ENCODE data around the gene ZFP28.

The ZFP28 gene

GRCh38 chr19:56594783-56595547 lies 56.2 kb downstream of the ZFP28 start, which contains the start of gene ZNF71 (continued):
- TF ChIP-seq WT1 (tag by site-specific recombination; IDR thresholded peaks at IDR 0.05) (peak; percentile 21; the same call in 1 of the 2 replicates), ZBTB21 (tag by site-specific recombination; IDR thresholded peaks at IDR 0.05) (peak; percentile 43; the same call in 1 of the 2 replicates), EGR2 (tag by site-specific recombination; IDR thresholded peaks at IDR 0.05; ENCODE audit: low read depth) (peak; percentile 79; the same call in 1 of the 2 replicates), ZNF362 (tag by site-specific recombination; IDR thresholded peaks at IDR 0.05) (peak; percentile 92), ZNF560 (tag by site-specific recombination; IDR thresholded peaks at IDR 0.05; ENCODE audit: borderline replicate concordance) (no peak), KLF9 (tag by site-specific recombination; IDR thresholded peaks at IDR 0.05; ENCODE audit: low read depth) (peak; percentile 73), PRDM1 (tag by site-specific recombination; IDR thresholded peaks at IDR 0.05) (0 out of 2 replicates have a peak, but pooled peaks have one; percentile 50), ZNF302 (tag by site-specific recombination; IDR thresholded peaks at IDR 0.05; ENCODE audit: low read depth) (0 out of 2 replicates have a peak, but pooled peaks have one; percentile 25), ZNF701 (tag by site-specific recombination; IDR thresholded peaks at IDR 0.05) (0 out of 2 replicates have a peak, but pooled peaks have one; percentile 11), SALL2 (tag by site-specific recombination; IDR thresholded peaks at IDR 0.05; ENCODE audit: borderline replicate concordance) (no peak), ZSCAN23 (tag by site-specific recombination; IDR thresholded peaks at IDR 0.05) (no peak), YY2 (tag by site-specific recombination; IDR thresholded peaks at IDR 0.05) (no peak), ZNF580 (tag by site-specific recombination; IDR thresholded peaks at IDR 0.05) (0 out of 2 replicates have a peak, but pooled peaks have one; percentile 57), GLI4 (tag by site-specific recombination; IDR thresholded peaks at IDR 0.05) (peak; percentile 83), ZNF548 (tag by site-specific recombination; IDR thresholded peaks at IDR 0.05) (no peak), MZF1 (tag by site-specific recombination; IDR thresholded peaks at IDR 0.05; ENCODE audit: borderline replicate concordance) (no peak; the same call in 1 of the 2 replicates), ZBTB17 (tag by site-specific recombination; IDR thresholded peaks at IDR 0.05) (peak; percentile 93), ZNF610 (tag by site-specific recombination; IDR thresholded peaks at IDR 0.05; ENCODE audit: borderline replicate concordance) (peak; percentile 59; the same call in 1 of the 2 replicates), ZNF292 (tag by site-specific recombination; IDR thresholded peaks at IDR 0.05; ENCODE audit: borderline replicate concordance, low read depth) (no peak), ZNF221 (tag by site-specific recombination; IDR thresholded peaks at IDR 0.05; ENCODE audit: borderline replicate concordance) (no peak), ZSCAN4 (tag by site-specific recombination; IDR thresholded peaks at IDR 0.05) (no peak), KLF16 (tag by site-specific recombination; IDR thresholded peaks at IDR 0.05) (0 out of 2 replicates have a peak, but pooled peaks have one; percentile 24), ZNF148 (tag by site-specific recombination; IDR thresholded peaks at IDR 0.05; ENCODE audit: borderline replicate concordance) (0 out of 2 replicates have a peak, but pooled peaks have one; percentile 31), ZNF513 (tag by site-specific recombination; IDR thresholded peaks at IDR 0.05) (no peak), ZBTB10 (tag by site-specific recombination; IDR thresholded peaks at IDR 0.05) (no peak), ZNF341 (tag by site-specific recombination; IDR thresholded peaks at IDR 0.05; ENCODE audit: low read depth) (peak; percentile 73), ZFHX2 (tag by site-specific recombination; conservative IDR thresholded peaks at IDR 0.05) (peak; percentile 66), ZNF621 (tag by site-specific recombination; IDR thresholded peaks at IDR 0.05) (no peak)

Data from HEK293 (cell line).